GM10847 (cell line): Measurements from ENCODE around the gene DUSP2.

Experiments
- POLR2A ChIP-seq: IDR thresholded peaks from 2 replicates; pipeline ENCODE4 v1.6.1; 2011; ENCODE audit not compliant: insufficient read length; ENCODE audit errors: extremely low read depth

Gene DUSP2

DNA sequence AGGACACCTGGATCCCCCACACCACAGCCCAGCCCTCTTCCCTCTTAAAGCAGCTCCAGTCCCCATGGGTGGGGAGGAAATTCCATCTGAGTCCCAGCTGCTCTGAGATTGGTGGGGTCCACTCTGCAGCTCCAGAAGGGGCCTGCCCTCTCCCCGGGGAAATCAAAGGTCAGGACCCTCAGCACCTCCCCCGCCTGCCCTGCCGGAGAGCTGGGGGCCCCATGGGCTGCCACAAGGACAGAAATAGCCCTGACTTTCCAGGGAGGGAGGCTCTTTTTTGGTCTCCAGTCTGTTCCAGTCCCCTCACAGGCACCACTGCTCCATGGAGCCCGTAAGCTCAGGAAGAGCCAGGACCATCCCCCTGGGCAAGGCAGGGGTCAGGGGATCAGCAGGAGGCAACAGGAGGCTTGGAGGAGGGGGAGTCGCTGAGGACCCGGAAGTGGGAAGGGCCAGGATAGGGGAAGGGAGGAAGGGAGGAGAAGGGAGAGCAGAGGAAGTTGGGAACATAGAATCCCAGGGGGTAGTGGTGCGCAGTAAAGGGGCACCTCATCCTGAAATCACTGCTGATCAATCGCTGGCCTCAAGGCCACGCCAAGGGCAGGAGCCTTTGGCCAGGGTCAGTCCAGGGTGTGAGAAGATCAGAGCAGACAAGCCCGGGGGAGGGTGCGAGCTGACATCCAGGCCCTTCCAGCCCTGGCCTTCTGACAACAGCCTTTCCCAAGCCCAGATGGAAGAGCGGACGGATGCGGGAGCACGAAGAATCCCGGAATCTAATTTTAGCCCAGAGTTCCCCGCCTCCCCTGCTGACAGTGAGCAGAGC is 36.5 kb downstream of the DUSP2 start:
- TF ChIP-seq POLR2A = no peak

DNA sequence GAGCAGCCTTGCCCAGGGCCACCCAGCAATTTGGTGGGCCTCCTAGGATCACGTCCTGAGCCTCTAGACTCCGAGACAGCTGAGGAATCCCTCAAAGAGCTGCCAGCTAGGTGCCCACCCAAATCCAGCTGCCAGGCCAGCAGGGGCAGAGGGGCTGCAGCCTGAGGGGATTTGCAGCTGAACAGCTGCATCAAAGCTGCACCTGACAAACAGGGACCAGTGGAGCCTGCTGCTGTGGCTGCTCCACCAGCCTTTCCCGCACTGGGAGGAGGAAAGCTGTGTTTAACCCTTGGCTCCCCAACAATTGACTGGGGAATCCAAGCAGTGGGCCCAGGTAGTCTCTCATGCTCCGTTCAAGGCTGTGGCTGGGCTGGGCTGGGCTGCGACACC is 37.1 kb downstream of the DUSP2 start:
- TF ChIP-seq POLR2A = no peak

DNA sequence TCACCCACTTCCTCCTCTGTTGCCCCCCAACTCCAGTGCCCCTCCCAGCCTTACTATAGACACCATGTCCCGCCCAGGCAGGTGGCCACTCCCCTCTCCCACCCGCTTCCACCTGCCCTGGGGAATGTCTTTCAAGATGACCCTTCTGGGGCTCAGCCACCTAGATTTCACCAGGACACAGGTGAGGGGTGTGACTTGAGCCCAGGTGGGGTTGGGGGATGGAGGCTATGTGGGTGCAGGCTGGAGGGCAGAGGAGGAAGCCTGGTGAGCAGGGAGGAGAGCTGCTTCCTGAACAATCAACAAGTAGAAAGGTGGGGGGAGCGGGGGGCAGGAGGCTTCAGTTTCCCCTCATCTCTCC is 37.6 kb downstream of the DUSP2 start:
- TF ChIP-seq POLR2A = no peak

DNA sequence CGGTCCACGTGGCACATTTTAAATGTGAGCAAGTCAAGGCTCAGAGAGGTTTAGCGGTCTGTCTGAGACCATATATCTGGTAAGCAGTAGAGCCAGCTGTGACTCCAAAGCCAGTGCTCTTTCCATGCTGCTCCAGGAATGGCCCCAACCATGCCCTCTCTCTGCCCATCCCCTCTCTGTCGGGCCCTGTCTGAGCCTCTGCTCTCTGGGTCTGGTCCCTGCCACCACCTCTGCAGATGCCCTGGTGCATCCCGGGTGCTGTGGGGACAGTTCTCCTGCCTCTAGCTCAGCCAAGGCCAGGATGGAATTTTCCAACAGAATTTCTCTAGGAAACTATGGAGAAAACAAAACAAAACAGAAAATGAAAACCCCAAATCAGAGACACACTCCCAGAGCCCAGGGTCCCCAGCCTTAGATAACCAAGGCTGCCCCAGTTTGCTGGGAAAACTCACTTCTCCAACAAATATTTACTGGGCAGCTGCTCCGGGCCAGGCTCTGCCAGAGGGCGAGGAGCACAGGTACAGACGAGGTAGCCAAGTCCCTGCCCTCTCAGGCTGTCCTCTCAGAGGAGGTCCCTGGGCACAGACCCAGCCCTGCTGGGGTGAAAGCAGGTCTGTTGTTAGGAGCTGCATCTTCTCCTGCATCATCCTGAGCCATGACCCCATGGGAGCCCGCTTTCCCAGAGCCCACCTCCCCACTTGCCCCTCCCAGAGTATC is 38.1 kb downstream of the DUSP2 start:
- TF ChIP-seq POLR2A = no peak

DNA sequence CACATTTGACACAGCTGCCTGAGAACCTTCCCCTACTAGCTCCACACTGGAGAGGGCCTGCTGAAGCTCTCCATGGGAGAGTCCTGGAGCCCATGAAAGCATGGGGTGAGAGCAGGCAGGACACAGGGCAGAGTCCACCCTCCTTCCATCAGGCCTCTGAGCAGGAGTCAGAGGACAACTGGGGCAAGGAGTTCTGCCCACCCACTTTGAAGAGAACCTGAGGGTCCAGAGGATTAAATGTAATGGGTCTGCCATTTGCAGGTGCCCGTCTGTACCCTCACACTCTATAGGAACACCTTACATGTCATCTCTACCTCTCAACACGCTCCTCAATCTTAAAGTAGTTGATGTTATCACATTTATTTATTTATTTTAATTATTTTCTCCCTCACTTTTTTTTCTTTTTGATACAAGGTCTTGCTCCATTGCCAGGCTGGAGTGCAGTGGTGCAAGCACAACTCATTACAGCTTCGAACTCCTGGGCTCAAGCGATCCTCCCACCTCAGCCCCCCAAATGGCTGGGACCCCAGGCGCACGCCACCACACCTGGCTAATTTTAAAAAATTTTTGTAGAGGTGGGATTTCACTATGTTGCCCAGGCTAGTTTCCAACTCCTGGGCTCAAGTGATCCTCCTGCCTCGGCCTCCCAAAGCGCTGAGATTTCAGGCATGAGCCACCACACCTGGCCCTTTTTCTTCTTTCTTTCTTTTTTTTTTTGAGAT is 39.1 kb downstream of the DUSP2 start:
- no peak for TF ChIP-seq POLR2A

DNA sequence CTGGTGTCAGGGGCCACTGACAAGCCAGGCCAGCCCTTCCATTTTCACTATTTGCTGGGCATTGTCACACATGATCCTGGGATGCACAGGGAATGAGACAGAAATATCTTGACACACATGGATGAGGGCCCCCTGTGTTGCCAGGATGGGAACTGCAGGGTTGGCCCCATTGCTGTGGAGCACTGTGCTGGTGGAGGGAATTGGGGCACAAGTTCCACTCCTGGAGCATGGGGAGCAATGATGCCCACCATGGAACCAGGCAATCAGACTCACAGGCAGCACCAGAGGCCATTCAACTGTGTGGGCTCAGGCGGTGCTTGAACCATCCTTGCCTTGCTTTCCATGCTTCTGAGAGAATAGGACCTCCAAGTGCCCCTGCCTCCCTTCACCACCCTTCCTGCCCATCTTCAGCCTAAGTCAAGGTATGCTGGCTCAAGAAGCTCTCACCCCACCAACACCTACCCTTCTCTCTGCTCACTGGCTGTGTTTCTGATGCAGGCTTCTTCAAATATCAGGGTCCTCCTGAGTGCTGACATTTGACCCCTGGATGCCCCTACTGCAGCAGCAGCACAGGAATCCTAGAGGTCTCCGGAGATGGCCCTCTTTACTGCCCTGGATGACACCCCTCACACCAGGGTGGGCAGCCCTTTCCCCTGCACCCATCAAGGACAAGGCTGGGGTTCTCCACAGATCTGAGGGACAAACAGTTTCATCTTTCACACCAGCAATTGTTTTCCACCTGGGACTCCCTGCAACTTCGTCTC is 39.9 kb downstream of the DUSP2 start:
- no peak for TF ChIP-seq POLR2A

GRCh38 chr2:96104487-96104861 is 40.8 kb downstream of the DUSP2 start:
- no peak for TF ChIP-seq POLR2A

DNA sequence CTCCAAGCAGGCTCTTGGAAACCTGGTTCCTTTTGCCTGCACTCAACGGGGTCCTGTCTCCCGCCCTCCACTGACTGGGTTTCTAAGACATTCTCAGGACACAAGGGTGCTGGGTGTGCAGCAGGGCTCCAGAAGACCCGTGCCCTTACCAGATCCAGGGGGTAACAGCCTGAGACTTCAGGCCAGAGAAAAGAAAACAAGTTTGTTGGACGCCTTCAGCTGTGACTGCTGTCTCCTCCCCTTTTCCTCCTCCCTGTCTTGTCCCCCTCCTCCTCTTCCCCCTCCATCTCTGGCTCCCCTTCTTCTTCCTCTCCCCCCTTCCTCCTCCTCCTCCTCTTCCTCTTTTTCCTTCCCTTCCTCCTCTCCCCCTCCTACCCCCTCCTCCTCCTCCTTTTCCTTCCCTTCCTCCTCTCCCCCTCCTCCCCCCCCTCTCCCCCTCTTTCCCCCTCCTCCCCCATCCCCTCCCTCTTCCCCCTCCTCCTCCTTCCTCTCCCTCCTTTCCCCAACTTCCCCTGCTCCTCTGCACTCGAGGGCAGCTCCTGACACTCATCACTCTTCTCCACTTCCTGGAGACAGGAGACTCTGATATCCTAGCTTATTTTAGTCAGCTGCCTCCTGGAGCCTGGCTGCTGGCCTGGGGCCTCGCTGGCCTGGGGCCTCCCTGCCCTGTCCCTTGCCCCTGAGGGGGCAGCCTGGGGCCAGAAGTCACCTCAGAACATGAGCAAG is 41.3 kb downstream of the DUSP2 start:
- no peak for TF ChIP-seq POLR2A

DNA sequence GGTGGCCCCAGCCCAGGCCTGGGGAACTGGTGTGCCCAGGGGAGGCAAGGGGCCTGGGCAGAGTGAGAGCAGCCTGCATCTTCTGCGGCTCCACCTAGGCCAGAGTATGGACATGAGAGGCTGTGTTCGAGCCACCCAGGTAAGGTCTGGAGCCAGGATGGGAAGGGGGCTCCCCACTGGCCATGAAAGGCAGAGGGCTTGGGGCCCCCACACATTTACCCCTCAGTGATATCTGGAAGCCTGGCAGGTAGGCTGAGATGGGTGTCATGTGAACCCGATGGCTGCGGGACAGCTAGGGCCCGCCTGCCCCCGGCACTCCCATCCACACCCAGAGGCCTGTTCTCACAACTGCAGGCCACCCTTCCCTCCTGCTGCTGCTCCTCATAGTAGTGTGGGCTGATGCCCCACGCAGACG is 42.0 kb downstream of the DUSP2 start:
- TF ChIP-seq POLR2A = no peak

- TF ChIP-seq POLR2A = no peak
Observed at GRCh38 chr2:96102596-96103186, 42.5 kb downstream of the DUSP2 start.

DNA sequence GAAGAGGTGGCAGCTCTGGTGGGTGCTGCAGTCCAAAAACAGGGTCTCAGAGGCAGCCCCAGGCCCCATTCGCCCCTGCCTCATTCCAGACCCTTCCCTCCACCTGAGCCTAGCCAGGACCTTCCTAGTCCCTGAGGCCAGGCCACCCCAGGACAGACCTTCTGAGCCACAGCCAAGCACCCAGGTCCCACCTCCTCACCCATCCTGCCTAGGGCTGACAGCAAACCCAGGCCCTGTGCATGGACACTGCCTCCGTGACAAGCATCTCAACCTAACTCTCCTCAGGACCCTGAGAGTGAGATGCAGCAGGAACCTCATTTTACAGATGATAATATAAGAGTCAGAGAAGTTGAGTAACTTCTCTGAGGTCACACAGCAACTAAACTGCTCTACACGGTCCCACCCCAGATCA is 44.3 kb downstream of the DUSP2 start:
- TF ChIP-seq POLR2A = no peak

- TF ChIP-seq POLR2A = no peak
Observed at GRCh38 chr2:96099861-96100798, 45.1 kb downstream of the DUSP2 start.

- TF ChIP-seq POLR2A = no peak
Observed at GRCh38 chr2:96098900-96099590, 46.2 kb downstream of the DUSP2 start.
